Small intestine (tissue), 7 donors: ENCODE measurements around the gene BAG5. TPM values are rescaled to one million over a fixed set of nuclear protein-coding genes. Genes with fewer than 3 reads are reported as not detected.

Experiments
- DNase-seq, 2 donors: peaks; one replicate each; pipeline versions ENCODE4 v3.0.0 to v3.0.0-alpha.2; 2013
- FAIRE-seq: peaks from 2 replicates; lab custom pipeline; 2012; peaks lifted over from hg19 to GRCh38; lab: Jason Lieb, UNC
- H3K27ac ChIP-seq, 3 donors: one replicate each; pipeline ENCODE4 v1.5.1; 2013; ENCODE audit warnings: low read length in 2 of 3, mild to moderate bottlenecking in 2 of 3, control low read depth in 1 of 3, inconsistent platforms in 1 of 3, low read depth in 1 of 3, moderate library complexity in 1 of 3
- H3K27me3 ChIP-seq, 3 donors: one replicate each; pipeline ENCODE4 v1.6.1; 2013; ENCODE audit warnings: low read length in 3 of 3, inconsistent platforms in 1 of 3; ENCODE audit not compliant: control insufficient read depth in 3 of 3, insufficient read depth in 3 of 3
- H3K36me3 ChIP-seq, 3 donors: one replicate each; pipeline ENCODE4 v1.6.1; 2013; ENCODE audit warnings: low read length in 3 of 3, inconsistent platforms in 1 of 3, low read depth in 1 of 3, mild to moderate bottlenecking in 1 of 3, moderate library complexity in 1 of 3; ENCODE audit not compliant: control insufficient read depth in 3 of 3, insufficient read depth in 2 of 3
- H3K4me1 ChIP-seq, 3 donors: one replicate each; pipeline ENCODE4 v1.6.1; 2013; ENCODE audit warnings: low read length in 2 of 3, inconsistent platforms in 1 of 3, low read depth in 1 of 3, mild to moderate bottlenecking in 1 of 3, moderate library complexity in 1 of 3; ENCODE audit not compliant: control insufficient read depth in 3 of 3, insufficient read depth in 2 of 3
- H3K4me3 ChIP-seq, 3 donors: one replicate each; pipeline ENCODE4 v1.5.1; 2013; ENCODE audit warnings: low read length in 3 of 3, control low read depth in 1 of 3, inconsistent platforms in 1 of 3, low read depth in 1 of 3, mild to moderate bottlenecking in 1 of 3, moderate library complexity in 1 of 3
- H3K9me3 ChIP-seq, 2 donors: one replicate each; pipeline ENCODE4 v1.6.1; 2013; ENCODE audit warnings: low read depth in 1 of 2, low read length in 1 of 2; ENCODE audit not compliant: control insufficient read depth in 2 of 2, insufficient read depth in 1 of 2
- WGBS, 3 donors: extraction: QIAGEN DNeasy Blood & Tissue Kit; methylation state at CpG; one replicate each; pipeline ENCODE4 v1.1.7; 2013; 5-methylcytosine and 5-hydroxymethylcytosine counted together
- polyA plus RNA-seq, 4 donors: library from polyadenylated mRNA; stranded (reverse) in 3 of 4; unstranded in 1 of 4; fragments of 200-250 nt in 3 of 4; fragments of 120-200 nt in 1 of 4; gene quantifications; one replicate each; pipeline versions ENCODE4 v1.2.1 to v1.2.3, GENCODE V29; 2013
- donor health status: healthy with polysubstance abuse.
- donor health status: control.
- donor health status: control.
- donor health status: Bipolar disorder and iron deficiency.
- donor health status: healthy.

The BAG5 gene
- polyA plus RNA-seq, 4 donors = 8.5 to 21.8 (median 12.6) TPM

- H3K36me3 ChIP-seq = peaks cover 0 to 41% (median 0%) of the 10 kb centered on the region in 3 donors
- peaks cover 0 to 4% (median 3%) of the 10 kb centered on the region in 3 donors for H3K27me3 ChIP-seq
- H3K4me1 ChIP-seq = peaks cover 0 to 68% (median 2%) of the 10 kb centered on the region in 3 donors
- WGBS, 3 donors = 1% methylated on average over 33 to 77 of the region's 77 CpGs
- no peak for FAIRE-seq
- no peaks in the 10 kb centered on the region for H3K9me3 ChIP-seq
- DNase-seq = peak in 1 of 2 donors; percentile 81
- H3K4me3 ChIP-seq = peak overlapping the region; percentile 59 to 78 (median 69)
- H3K27ac ChIP-seq = peak overlapping the region in 2 of 3 donors; percentile 65 to 78
Observed at GRCh38 chr14:103521438-103521950, 41.0 kb downstream of the BAG5 start.

GRCh38 chr14:103520657-103521437 is 41.6 kb downstream of the BAG5 start:
- Histone ChIP-seq H3K4me1 (peaks cover 0 to 61% (median 2%) of the 10 kb centered on the region in 3 donors), H3K9me3 (no peaks in the 10 kb centered on the region), H3K27ac (peak overlapping the region in 2 of 3 donors; percentile 65 to 78), H3K4me3 (peak overlapping the region; percentile 59 to 78 (median 69)), H3K27me3 (peaks cover 0 to 4% (median 3%) of the 10 kb centered on the region in 3 donors), H3K36me3 (peaks cover 0 to 35% (median 0%) of the 10 kb centered on the region in 3 donors)
- 0 to 3% (median 0%) methylated on average over 48 to 66 of the region's 66 CpGs for WGBS, 3 donors
- DNase-seq (peak; percentile 64 to 90), FAIRE-seq (no peak)

GRCh38 chr14:103520269-103520656 is 42.2 kb downstream of the BAG5 start:
- 26 to 58% (median 42%) methylated on average over 10 of the region's 10 CpGs for WGBS, 3 donors
- Histone ChIP-seq H3K4me3 (peak overlapping the region in 2 of 3 donors; percentile 69 to 78), H3K36me3 (peaks cover 0 to 35% (median 0%) of the 10 kb centered on the region in 3 donors), H3K27me3 (peaks cover 0 to 4% (median 3%) of the 10 kb centered on the region in 3 donors), H3K27ac (peak overlapping the region in 2 of 3 donors; percentile 65 to 78), H3K9me3 (no peaks in the 10 kb centered on the region), H3K4me1 (peaks cover 0 to 55% (median 2%) of the 10 kb centered on the region in 3 donors)
- DNase-seq (no peak), FAIRE-seq (no peak)

- H3K36me3 ChIP-seq = peaks cover 0 to 38% (median 0%) of the 10 kb centered on the region in 3 donors
- peaks cover 0 to 51% (median 2%) of the 10 kb centered on the region in 3 donors for H3K4me1 ChIP-seq
- no peaks in the 10 kb centered on the region for H3K9me3 ChIP-seq
- FAIRE-seq (no peak), DNase-seq (no peak)
- 47 to 72% (median 63%) methylated on average over 22 of the region's 22 CpGs for WGBS, 3 donors
- H3K27ac ChIP-seq = peak overlapping the region in 1 of 3 donors; percentile 78
- peaks cover 0 to 4% (median 3%) of the 10 kb centered on the region in 3 donors for H3K27me3 ChIP-seq
- H3K4me3 ChIP-seq = peak overlapping the region in 1 of 3 donors; percentile 78
Observed at GRCh38 chr14:103519837-103520212, 42.6 kb downstream of the BAG5 start.

GRCh38 chr14:103519043-103519836 is 43.2 kb downstream of the BAG5 start:
- 44 to 54% (median 46%) methylated on average over 13 of the region's 13 CpGs for WGBS, 3 donors
- Histone ChIP-seq H3K27ac (peak overlapping the region in 1 of 3 donors; percentile 78), H3K36me3 (peaks cover 0 to 38% (median 0%) of the 10 kb centered on the region in 3 donors), H3K4me3 (peak overlapping the region in 1 of 3 donors; percentile 78), H3K27me3 (peaks cover 0 to 4% (median 3%) of the 10 kb centered on the region in 3 donors), H3K4me1 (peaks cover 0 to 45% (median 2%) of the 10 kb centered on the region in 3 donors), H3K9me3 (no peaks in the 10 kb centered on the region)
- DNase-seq (peak in 1 of 2 donors; percentile 28), FAIRE-seq (no peak)

GRCh38 chr14:103518422-103519042 is 43.9 kb downstream of the BAG5 start:
- Histone ChIP-seq H3K27me3 (peaks cover 0 to 4% (median 3%) of the 10 kb centered on the region in 3 donors), H3K27ac (peak overlapping the region in 1 of 3 donors; percentile 13), H3K36me3 (peaks cover 0 to 43% (median 0%) of the 10 kb centered on the region in 3 donors), H3K4me1 (peaks cover 0 to 39% (median 2%) of the 10 kb centered on the region in 3 donors), H3K9me3 (no peaks in the 10 kb centered on the region), H3K4me3 (no peak overlapping the region)
- 20 to 41% (median 35%) methylated on average over 8 to 9 of the region's 9 CpGs for WGBS, 3 donors
- DNase-seq (peak; percentile 53 to 72), FAIRE-seq (no peak)

GRCh38 chr14:103517721-103518421 is 44.6 kb downstream of the BAG5 start:
- Histone ChIP-seq H3K27ac (peak overlapping the region in 1 of 3 donors; percentile 11), H3K4me1 (peaks cover 0 to 33% (median 2%) of the 10 kb centered on the region in 3 donors), H3K9me3 (no peaks in the 10 kb centered on the region), H3K36me3 (peaks cover 0 to 49% (median 0%) of the 10 kb centered on the region in 3 donors), H3K4me3 (no peak overlapping the region), H3K27me3 (peaks cover 0 to 3% (median 0%) of the 10 kb centered on the region in 3 donors)
- no peak for FAIRE-seq
- DNase-seq = no peak
- 36 to 45% (median 38%) methylated on average over 18 to 20 of the region's 20 CpGs for WGBS, 3 donors
